ENCODE data around the gene CLASRP.

Gene CLASRP

GRCh38 chr19:45078390-45079062, 39.7 kb downstream of the CLASRP start:
- no peak for TF ChIP-seq CTCF (IDR thresholded peaks at IDR 0.05; ENCODE audit: insufficient read depth, missing control alignments)
- DNase-seq (ENCODE audit: insufficient read length, low spot score) (no peak), FAIRE-seq (no peak)

- TF ChIP-seq CTCF (IDR thresholded peaks at IDR 0.05; ENCODE audit: insufficient read depth, missing control alignments): no peak
- FAIRE-seq: no peak
- DNase-seq (ENCODE audit: insufficient read length, low spot score): no peak
Measured at GRCh38 chr19:45079063-45079910, 40.4 kb downstream of the CLASRP start, which contains the start of gene GEMIN7. GEMIN7 (plus strand) TSS chr19:45079260; CDS start chr19:45090115, 10,855 bp downstream.

GRCh38 chr19:45079911-45080370, 41.1 kb downstream of the CLASRP start:
- TF ChIP-seq CTCF (IDR thresholded peaks at IDR 0.05; ENCODE audit: insufficient read depth, missing control alignments): no peak
- no peak for DNase-seq (ENCODE audit: insufficient read length, low spot score)
- FAIRE-seq: no peak

GRCh38 chr19:45082170-45082569, 43.3 kb downstream of the CLASRP start:
- FAIRE-seq: no peak

GRCh38 chr19:45086480-45086879, 47.6 kb downstream of the CLASRP start:
- DNase-seq (ENCODE audit: insufficient read length, low spot score) (no peak), FAIRE-seq (no peak)
- no peak for TF ChIP-seq CTCF (IDR thresholded peaks at IDR 0.05; ENCODE audit: insufficient read depth, missing control alignments)

More at GRCh38 chr19:45082170-45082569, 43.3 kb downstream of the CLASRP start:
- no peak for TF ChIP-seq CTCF (IDR thresholded peaks at IDR 0.05; ENCODE audit: insufficient read depth, missing control alignments)
- DNase-seq (ENCODE audit: insufficient read length, low spot score): no peak

GRCh38 chr19:45087531-45087930, 48.7 kb downstream of the CLASRP start:
- TF ChIP-seq CTCF (IDR thresholded peaks at IDR 0.05; ENCODE audit: insufficient read depth, missing control alignments): no peak
- DNase-seq (ENCODE audit: insufficient read length, low spot score) (no peak), FAIRE-seq (no peak)

All from D721Med (cell line).